HG02970 (cell line): ENCODE measurements around the gene TOM1L2.
"Not testable (repeated sequence)": the region's sequence is repeated elsewhere in the genome, so short reads cannot be mapped to it uniquely, and the experiment has no call there.

Source experiments
- ATAC-seq: cut with Tn5 transposase; IDR thresholded peaks from one replicate; pipeline ENCODE4 v1.9.1; 2021; ENCODE audit warnings: mild to moderate bottlenecking, moderate library complexity, moderate number of reproducible peaks; ENCODE audit not compliant: unreplicated experiment, low FRiP score

The TOM1L2 gene

DNA sequence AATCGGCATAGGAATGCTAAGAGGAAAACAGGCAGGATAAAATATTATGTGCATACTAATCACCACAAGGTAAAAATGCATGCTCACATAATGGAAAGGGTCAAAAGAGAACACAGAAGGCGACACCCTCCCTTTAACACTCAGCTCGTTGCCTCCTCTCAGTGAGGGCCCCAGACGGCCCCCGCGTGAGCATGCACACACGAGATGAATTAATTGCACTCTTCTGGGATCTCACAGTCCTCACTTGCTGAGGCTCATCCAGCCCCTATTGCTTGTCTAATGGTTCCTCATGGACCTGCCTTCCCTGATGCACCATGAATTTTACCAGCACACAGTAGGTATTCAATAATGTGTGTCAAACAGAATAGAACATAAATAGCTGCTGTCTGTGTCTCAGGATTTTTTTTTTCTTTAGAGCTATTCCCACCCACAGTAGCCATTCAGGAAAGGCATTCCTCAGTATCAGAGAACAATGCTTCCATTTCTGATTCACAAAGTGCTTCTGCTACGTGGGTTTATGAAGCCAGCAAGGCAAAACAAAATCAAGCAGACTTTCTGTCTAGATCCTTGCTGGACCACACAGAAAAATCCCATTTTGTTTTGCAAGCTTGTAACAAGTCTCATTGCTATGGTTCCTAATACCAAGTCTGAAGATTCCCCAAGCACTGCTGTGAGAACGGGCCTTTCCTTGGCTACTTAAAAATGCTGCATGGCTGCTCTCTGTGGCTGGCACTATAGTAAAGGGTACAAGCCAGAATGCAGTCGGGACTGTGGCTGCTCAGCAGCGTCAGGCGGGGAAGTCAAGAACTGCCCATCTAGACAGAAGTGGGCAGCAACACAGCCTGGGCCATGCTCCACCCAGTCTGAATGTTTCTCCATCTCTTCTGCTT is 43.6 kb downstream of the TOM1L2 start:
- ATAC-seq: no peak

DNA sequence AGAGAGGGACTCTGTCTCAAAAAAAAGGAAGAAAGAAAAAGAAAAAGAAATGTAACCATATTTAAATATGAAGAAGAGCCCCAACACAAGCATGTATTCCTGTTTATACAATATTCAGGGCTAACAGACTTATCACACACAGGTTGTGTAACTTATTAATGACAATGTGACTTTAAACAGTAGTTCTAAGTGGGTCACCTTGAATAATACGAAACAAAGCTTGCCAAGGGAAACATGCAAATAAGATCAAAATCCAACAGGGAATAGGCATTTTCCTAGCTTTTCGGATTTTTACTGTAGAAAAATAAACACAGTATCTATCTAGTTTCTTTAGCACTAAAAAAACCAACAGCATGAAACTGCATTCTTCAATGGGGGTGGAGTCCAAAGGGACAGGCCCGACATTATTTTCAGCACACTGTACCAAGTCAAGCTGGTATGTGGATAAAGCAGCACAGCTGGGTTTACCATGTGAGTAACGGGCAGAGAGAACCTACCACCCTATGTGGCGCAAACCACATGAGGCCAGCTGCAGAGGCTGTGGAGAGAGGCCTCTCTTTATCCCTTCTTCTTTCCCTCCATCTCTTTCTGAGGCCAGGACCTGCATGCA is 45.3 kb downstream of the TOM1L2 start:
- no peak for ATAC-seq

DNA sequence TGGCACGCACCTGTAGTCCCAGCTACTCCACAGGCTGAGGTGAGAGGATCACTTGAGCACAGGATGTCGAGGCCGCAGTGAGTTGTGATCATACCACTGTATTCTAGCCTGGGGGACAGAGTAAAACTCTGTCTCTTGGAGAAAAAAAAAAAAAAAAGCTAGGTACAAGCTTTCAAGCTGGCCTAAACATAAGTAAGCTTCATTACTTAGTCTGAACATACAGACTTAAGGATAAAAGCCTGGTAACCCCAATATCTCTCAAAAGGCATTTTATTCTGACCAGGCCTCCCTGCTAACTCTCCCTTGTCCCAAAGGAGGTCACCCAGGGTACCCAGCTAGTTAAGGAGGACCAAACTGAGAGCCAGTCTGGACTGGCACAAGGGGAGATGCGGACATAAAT is 46.2 kb downstream of the TOM1L2 start:
- no peak for ATAC-seq

DNA sequence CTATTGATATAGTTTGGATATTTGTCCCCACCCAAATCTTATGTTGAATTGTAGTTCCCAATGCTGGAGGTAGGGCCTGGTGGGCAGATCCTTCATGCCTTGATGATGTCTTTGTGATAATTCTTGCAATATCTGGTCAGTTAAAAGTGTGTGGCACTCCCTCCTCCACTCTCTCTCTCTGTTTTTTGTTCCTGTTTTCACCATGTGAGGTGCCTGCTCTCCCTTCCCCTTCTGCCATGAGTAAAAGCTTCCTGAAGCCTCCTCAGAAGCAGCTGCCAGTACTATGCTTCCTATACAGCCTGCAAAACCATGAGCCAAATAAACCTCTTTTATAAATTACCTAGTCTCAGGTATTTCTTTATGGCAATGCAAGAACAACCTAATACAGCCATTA is 47.3 kb downstream of the TOM1L2 start:
- no peak for ATAC-seq

DNA sequence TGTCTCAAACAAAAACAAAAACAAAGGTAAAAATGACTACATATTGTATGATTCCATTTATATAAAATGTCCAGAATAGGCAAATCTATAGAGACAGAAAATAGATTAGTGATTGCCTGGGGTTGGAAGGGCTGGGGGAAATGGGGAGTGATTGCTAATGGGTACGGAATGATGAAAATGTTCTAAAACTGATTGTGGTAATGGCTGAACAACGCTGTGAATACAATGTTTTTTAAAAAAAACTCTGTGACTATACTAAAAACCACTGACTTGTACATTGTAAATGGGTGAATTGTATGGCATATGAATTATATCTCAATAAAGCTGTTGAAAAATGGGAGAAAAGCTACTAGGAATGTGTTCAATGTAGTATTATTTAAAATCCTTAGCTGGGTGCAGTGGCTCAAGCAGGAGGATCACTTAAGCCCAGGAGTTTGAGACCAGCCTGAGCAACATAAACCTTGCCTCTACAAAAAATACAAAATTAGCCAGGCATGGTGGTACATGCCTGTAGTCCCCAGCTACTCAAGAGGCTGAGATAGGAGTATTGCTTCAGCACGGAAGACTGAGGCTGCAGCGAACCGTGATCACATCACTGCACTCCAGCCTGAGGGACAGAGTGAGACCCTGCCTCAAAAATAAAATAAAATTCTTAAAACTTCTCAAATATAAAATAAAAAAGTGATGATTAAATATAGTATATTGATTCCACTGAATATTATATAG is 47.9 kb downstream of the TOM1L2 start:
- no peak for ATAC-seq

DNA sequence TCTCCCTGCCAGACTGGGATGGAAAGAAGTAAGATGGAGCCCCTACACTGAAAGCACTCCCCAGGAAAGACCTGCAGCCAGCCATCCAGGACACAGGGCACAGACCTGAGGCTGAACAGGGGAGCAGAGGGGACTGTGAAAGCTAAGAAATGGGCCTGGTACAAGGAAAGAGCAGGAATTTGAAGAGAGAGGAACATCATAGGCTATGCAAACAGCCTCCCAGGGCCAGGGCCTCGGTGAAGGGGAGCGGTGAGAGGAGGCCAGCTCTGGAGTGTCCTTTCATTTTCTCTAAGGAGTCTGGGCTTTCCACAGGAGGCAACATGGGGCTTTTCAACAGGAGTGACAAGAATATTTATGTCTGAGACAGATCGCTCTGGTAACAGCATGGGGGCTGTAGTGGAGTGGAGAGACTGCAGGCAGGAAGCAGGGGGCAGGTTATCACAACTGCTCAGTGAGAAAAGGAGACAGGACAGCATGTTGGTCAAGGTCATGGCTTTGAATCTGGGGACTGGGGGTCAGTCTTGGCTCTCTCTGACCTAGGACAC is 50.1 kb downstream of the TOM1L2 start:
- ATAC-seq: no peak

DNA sequence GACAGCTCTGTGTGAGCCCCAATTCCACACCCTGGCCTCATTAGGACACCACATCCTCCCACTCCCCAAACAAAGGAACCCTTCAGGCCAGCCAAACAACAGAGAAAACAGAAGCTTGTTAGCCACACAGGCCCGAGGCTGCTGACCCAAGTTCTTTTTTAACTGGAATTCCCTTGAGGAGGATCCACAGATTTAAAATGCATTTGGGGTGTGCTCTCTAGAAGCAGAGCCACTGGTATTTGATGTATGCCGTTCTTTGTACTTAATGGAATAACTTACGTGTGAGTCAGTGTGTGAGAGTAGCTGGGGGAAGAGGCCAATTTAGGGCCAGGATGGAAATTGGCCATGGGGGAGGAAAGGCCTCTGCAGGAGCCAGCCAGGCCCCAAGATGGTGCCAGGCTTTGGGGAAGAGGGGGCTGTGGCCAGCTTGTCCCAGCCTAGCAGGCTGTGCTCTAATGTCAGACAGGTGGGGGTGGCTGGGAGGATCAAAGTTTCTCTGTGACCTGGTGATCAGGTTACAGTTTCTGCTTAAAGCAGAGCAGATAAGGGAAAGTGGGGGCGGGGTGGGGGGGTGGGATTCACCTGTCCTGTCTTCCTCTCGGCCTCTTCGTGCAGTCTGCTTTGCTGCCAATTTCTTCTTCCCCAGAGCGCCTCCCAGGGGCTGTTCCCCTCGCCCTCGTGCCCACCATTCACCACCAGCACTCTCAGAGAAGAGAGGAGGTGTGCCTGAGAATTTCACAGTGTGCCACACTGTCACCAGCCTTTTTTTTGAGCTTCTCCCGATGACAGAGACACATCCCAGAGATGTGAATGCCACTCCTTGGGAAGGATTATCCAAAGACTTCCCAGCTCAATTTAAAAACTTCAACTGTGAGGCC is 50.8 kb downstream of the TOM1L2 start:
- ATAC-seq: no peak

DNA sequence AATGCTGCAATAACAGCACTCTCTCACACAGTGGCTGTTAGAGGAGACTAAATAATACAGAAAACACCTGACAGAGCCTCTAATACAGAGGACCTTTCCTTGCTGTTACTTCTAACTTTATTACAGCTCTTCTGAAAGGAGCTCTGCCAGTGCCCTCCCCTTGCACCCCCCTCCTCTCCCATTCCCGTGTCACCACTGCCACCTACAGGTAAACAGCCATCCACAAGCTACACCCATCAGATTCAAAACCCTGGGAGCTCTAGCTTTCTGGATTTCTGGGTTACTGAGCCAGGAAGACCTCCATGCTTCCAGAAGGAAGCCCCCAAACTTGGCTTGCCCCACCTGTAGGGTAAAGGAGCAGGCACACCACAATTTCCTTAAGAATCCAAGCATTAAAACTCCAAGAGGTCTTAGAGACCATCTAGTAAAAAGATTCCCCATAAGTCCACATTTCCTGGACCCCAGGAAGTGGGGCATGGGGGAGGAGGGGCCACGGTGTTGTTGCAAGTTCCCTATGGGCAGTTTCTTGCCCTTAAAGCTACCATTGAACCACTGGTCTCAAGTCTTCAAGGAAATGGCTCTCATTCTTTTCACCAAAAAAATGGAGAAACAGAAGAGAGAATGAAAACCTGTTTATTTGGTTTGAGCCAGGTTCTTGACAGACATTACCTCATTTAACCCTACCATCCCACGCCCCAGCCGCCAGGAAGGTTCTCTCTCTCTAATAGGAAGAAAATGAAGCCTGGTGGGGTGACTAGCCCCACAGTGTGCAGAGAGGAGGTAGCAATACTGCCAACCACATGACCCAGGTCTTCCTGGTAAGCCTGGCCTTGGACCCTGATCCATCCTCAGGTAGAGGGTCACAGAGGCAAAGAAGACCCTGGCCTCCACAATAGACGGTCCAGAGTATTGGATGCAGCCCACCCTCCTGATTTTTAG is 52.8 kb downstream of the TOM1L2 start:
- ATAC-seq: no peak

DNA sequence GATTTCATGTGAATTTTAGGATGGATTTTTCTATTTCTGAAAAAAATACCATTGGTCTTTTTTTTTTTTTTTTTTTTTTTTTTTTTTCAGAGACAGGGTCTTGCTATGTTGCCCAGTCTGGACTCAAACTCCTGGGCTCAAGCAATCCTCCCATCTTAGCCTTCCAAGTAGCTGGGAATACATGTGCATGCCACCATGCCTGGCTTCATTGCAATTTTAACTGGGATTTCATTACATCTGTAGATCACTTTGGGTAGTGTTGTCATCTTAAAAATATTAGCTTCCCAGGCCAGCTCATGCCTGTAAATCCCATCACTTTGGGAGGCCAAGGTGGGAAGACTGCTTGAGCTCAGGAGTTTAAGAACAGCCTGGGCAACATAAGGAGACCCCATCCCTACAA is 54.8 kb downstream of the TOM1L2 start:
- ATAC-seq: no peak

DNA sequence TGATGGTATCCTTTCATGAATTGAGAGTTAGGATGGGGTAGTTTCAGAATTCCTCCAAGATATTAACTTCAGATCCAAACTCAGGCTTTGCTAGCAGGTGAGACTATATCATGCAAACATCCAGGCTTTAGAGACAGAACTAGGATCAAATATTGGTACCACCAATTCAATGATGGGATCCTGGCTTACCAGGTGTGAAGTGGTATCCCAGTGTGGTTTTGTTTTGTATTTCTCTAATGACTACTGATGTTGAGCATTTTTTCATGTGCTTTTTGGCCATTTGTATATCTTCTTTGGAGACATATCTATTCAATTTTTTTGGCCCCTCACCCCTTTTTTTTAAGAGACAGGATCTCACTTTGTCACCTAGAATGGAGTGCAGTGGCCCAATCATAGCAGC is 57.0 kb downstream of the TOM1L2 start:
- ATAC-seq: no peak

DNA sequence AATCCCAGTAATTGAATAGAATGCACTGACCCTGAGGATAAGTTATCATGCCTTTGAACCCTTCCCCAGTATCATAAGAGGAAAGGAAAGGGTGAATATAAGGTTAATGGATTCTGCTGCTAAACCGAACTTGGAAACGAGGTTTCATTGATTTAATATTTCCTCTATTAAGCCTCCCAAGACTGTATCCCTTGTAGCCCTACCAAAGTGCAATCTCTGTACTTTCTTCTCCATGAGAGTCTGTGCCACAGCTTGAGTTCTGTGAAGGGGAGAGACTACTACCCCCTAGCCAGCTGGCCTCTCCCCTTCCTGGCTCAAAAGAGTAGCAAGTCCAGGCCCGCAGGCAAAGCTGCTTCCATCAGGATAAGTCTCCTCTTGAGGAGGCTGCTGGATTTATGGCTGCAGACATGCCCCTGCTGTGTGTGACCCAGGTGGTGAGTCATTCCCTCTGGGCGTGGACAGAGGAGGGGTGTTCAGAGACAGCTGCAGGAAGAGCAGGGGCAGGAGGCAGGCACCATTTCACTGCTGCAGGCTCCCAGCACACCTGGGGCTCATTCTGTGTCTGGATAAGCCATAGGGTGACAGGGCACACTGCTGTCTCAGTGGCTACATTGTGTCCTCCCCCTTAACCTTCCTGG is 58.4 kb downstream of the TOM1L2 start:
- no peak for ATAC-seq

DNA sequence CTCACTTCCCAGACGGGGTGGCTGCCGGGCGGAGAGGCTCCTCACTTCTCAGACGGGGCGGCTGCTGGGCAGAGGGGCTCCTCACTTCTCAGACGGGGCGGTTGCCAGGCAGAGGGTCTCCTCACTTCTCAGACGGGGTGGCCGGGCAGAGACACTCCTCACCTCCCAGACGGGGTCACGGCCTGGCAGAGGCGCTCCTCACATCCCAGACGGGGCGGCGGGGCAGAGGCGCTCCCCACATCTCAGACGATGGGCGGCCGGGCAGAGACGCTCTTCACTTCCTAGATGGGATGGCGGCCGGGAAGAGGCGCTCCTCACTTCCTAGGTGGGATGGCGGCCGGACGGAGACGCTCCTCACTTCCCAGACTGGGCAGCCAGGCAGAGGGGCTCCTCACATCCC is 59.9 kb downstream of the TOM1L2 start:
- ATAC-seq: not testable (repeated sequence)

DNA sequence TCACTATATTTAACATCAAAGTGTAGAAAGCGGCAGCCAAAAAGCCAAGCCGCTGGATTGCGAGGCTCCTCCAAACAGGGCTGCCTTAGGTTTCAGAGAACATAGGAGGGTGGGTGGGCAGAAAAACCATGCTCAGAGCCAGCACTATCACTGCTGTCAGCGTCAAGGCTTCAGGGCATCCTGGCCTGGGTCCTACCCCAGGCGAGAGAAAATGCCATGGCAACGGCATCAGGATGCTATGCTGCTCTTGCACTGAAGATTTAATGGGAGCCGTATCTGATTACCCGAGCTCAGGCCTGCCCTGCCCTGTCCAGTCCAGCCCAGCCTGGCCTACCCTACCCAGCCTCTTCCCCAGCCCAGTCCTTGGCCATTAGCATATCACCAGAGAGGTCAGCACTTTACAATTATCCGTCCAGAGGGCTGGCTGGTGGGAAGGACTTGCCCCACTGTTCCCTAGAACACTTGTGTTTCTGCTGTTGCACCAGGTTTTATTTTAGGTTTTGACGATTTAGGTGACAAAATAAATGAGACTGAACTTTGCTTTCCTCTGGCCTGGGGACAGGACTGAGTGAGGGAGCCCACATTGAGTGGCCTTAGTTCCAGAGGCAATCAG is 61.1 kb downstream of the TOM1L2 start:
- ATAC-seq: no peak

DNA sequence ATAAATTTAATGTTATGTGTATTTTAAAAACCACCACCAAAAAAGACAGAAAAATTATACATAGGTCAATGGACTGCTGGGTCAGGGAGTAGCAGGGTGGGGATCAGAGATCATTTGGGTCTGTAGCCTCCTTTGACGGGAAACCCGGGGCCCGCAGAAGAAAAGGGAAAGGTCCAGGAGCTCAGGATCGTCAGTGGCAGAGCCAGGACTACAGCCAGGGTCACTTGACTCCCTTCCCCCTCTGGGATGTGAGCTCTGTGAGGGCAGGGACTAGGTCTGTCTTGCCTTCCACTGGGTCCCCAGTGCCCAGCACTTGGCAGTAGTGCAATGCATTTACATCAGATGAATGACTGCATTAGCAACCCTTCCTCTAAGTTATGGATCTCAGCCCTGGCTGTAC is 62.1 kb downstream of the TOM1L2 start:
- ATAC-seq: no peak

DNA sequence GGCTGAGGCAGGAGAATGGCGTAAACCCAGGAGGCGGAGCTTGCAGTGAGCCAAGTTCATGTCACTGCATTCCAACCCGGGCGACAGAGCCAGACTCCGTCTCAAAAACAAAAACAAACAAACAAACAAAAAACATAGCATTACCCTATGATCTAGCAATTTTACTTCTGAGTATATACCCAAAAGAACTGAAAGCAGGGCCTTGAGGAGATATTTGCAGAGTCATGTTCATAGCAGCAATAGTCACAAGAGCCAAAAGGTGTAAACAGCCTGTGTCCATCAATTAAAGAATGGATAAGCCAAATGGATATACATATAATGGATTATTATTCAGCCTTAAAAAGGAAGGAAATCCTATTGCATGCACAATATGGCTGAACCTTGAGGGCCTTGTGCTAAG is 63.1 kb downstream of the TOM1L2 start:
- ATAC-seq: no peak

DNA sequence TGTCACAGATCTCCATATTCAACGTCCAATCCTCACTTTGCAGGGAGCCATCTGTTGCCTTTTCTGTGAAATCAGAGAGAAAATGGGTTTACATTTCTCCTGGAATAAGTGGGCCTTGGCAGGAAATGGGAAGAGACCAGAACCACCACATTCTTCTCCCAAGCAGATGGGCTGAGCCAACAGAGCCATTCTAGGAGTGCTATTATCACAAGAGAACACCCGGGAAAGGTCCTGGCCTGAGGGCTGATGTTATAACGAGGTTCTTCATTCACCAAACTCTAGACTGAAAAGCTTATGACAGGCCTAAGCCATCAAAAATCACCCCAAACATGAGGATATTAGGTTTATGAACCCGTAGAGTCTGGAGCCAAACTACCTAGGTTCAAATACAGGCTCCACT is 64.7 kb downstream of the TOM1L2 start:
- no peak for ATAC-seq

DNA sequence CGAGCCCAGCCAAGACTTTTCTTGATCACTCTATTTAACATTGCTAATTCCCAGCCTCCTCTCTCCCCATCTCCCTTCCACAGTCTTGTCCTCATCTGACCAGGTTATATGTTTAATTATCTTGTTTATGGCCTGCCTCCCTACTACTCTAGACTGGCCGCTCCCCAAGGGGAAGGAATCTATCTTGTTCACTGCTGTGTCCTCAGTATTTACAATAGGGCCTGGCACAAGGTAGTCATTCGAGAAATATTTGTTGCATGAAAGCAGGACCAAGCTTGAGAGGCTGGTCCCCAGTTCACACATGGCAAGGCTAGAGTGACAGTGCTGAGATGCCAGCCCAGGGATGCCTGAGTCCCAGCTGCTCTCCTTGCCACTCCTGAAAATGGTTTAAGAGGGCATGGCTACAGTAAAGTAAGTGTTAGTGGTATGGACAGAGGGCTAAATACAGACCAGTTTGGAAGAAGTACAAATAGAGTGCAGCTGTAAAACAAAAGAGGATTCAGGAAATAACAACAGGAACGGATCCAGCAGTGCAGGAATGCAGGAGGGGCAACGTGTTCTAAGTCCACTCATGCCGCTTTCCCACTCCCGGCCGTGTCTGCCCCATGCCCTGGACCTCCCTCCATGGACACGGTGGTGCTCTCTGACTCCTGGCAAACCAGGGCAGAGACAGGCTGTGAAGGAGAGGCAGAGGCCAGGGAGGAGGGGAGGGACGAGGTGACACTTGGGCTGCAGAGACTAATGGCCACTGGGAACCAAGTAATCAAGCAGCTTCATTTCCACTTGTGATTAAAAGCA is 65.6 kb downstream of the TOM1L2 start:
- ATAC-seq: no peak

DNA sequence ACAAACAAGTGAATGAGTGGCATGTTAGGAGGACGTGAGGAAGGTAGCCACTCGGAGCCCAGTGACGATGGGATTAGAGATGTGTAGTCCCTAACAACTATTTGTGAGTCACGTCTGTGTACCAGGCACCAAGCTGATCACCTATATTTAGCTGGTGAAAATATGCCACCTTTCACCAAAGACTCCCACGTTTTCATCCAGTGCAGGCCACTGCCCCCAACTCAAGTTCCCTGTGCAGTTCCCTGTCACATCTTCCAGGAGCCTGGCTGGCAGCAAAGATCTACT is 67.2 kb downstream of the TOM1L2 start:
- ATAC-seq: no peak
